DND-41 (cell line): ENCODE data around the gene LGI4.

Experiments used
- CTCF ChIP-seq: IDR thresholded peaks from 2 replicates; pipeline ENCODE4 v1.5.1; 2012; ENCODE audit warnings: borderline replicate concordance, low read length, moderate library complexity, mild to moderate bottlenecking; ENCODE audit not compliant: poor library complexity, severe bottlenecking; ENCODE audit errors: extremely low read depth
- EZH2 ChIP-seq: IDR thresholded peaks from 3 replicates; pipeline ENCODE4 v1.6.1; 2012; ENCODE audit warnings: borderline replicate concordance, low read depth, mild to moderate bottlenecking, moderate library complexity, low read length, inconsistent platforms; ENCODE audit not compliant: severe bottlenecking

- TF ChIP-seq CTCF: no peak
- TF ChIP-seq EZH2: no peak
Measured at GRCh38 chr19:35179830-35180229, 45.0 kb upstream of the LGI4 start.
